HCT116 (cell line): ENCODE results near the gene CDC42BPA.

Experiments
- CEBPB ChIP-seq: IDR thresholded peaks from 2 replicates; pipeline ENCODE4 v1.6.1; 2012; ENCODE audit warnings: low read depth
- EZH2 ChIP-seq: fragments of 200-600 bp; sonication (generic); IDR thresholded peaks from 2 replicates; pipeline ENCODE4 v1.6.1; 2017; ENCODE audit warnings: antibody characterized with exemption, mixed run types
- JUND ChIP-seq: IDR thresholded peaks from 2 replicates; pipeline ENCODE4 v1.6.1; 2012
- POLR2AphosphoS5 ChIP-seq: IDR thresholded peaks from 2 replicates; pipeline ENCODE4 v1.6.1; 2011; ENCODE audit warnings: mild to moderate bottlenecking, low read depth, low read length, moderate library complexity
- SRF ChIP-seq: IDR thresholded peaks from 2 replicates; pipeline ENCODE4 v1.6.1; 2012; ENCODE audit warnings: low read depth
- TCF7L2 ChIP-seq: IDR thresholded peaks from 2 replicates; pipeline ENCODE4 v1.7.0; 2011; ENCODE audit warnings: borderline replicate concordance, inconsistent platforms; ENCODE audit not compliant: insufficient read depth, insufficient read length; ENCODE audit errors: extremely low read depth
- TF ChIP-seq, protein P1 (sequence below), 3 experiments: fragments of 200-600 bp in 1 of 3; sonication (generic) in 1 of 3; IDR thresholded peaks in 2 of 3; conservative IDR thresholded peaks in 1 of 3; 2 replicates each; pipeline ENCODE4 v1.5.1; 2012 to 2017; ENCODE audit warnings: low read depth in 2 of 3, low read length in 2 of 3, antibody characterized with exemption in 1 of 3, borderline replicate concordance in 1 of 3, control low read depth in 1 of 3, mild to moderate bottlenecking in 1 of 3, mixed read lengths in 1 of 3, mixed run types in 1 of 3, moderate library complexity in 1 of 3; ENCODE audit not compliant: insufficient read depth in 1 of 3
- TF ChIP-seq, protein P2 (sequence below): IDR thresholded peaks from 2 replicates; pipeline ENCODE4 v1.6.1; 2012; ENCODE audit warnings: low read depth
- TF ChIP-seq, protein P3 (sequence below): IDR thresholded peaks from 2 replicates; pipeline ENCODE4 v1.6.1; 2011; ENCODE audit warnings: mild to moderate bottlenecking, low read length, moderate library complexity; ENCODE audit not compliant: insufficient replicate concordance; ENCODE audit errors: extremely low read depth

DNA sequence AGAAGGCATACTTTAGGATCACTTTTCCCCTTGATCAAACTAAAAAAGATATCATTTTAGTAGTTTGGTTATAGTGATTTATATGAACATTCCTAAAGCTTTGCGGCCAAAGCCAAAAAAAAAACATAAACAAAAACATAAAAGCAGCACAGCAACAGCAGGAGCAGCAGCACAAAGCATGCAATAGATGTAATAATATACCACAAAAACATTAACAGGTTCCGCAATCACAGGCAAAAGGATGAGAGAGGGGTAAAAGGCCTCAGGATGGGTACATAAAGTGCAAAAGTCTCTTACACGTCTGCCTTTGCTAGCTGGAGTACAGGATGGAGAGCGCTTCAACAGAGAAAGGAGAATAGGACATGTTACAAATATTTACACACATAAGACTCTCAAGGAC is 259.2 kb downstream of the CDC42BPA start:
- TF ChIP-seq POLR2AphosphoS5 (no peak), SRF (no peak), CEBPB (no peak), JUND (no peak), TCF7L2 (no peak), EZH2 (no peak)
- TF ChIP-seq, protein P1, sequence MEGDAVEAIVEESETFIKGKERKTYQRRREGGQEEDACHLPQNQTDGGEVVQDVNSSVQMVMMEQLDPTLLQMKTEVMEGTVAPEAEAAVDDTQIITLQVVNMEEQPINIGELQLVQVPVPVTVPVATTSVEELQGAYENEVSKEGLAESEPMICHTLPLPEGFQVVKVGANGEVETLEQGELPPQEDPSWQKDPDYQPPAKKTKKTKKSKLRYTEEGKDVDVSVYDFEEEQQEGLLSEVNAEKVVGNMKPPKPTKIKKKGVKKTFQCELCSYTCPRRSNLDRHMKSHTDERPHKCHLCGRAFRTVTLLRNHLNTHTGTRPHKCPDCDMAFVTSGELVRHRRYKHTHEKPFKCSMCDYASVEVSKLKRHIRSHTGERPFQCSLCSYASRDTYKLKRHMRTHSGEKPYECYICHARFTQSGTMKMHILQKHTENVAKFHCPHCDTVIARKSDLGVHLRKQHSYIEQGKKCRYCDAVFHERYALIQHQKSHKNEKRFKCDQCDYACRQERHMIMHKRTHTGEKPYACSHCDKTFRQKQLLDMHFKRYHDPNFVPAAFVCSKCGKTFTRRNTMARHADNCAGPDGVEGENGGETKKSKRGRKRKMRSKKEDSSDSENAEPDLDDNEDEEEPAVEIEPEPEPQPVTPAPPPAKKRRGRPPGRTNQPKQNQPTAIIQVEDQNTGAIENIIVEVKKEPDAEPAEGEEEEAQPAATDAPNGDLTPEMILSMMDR (IDR thresholded peaks at IDR 0.05 in 2 of 3, conservative IDR thresholded peaks at IDR 0.05 in 1 of 3; ENCODE audit: borderline replicate concordance in 1 of 3, insufficient read depth in 1 of 3, low read depth in 2 of 3, low read length in 2 of 3): no peak
- TF ChIP-seq, protein P2, sequence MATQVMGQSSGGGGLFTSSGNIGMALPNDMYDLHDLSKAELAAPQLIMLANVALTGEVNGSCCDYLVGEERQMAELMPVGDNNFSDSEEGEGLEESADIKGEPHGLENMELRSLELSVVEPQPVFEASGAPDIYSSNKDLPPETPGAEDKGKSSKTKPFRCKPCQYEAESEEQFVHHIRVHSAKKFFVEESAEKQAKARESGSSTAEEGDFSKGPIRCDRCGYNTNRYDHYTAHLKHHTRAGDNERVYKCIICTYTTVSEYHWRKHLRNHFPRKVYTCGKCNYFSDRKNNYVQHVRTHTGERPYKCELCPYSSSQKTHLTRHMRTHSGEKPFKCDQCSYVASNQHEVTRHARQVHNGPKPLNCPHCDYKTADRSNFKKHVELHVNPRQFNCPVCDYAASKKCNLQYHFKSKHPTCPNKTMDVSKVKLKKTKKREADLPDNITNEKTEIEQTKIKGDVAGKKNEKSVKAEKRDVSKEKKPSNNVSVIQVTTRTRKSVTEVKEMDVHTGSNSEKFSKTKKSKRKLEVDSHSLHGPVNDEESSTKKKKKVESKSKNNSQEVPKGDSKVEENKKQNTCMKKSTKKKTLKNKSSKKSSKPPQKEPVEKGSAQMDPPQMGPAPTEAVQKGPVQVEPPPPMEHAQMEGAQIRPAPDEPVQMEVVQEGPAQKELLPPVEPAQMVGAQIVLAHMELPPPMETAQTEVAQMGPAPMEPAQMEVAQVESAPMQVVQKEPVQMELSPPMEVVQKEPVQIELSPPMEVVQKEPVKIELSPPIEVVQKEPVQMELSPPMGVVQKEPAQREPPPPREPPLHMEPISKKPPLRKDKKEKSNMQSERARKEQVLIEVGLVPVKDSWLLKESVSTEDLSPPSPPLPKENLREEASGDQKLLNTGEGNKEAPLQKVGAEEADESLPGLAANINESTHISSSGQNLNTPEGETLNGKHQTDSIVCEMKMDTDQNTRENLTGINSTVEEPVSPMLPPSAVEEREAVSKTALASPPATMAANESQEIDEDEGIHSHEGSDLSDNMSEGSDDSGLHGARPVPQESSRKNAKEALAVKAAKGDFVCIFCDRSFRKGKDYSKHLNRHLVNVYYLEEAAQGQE: no peak
- TF ChIP-seq, protein P3, sequence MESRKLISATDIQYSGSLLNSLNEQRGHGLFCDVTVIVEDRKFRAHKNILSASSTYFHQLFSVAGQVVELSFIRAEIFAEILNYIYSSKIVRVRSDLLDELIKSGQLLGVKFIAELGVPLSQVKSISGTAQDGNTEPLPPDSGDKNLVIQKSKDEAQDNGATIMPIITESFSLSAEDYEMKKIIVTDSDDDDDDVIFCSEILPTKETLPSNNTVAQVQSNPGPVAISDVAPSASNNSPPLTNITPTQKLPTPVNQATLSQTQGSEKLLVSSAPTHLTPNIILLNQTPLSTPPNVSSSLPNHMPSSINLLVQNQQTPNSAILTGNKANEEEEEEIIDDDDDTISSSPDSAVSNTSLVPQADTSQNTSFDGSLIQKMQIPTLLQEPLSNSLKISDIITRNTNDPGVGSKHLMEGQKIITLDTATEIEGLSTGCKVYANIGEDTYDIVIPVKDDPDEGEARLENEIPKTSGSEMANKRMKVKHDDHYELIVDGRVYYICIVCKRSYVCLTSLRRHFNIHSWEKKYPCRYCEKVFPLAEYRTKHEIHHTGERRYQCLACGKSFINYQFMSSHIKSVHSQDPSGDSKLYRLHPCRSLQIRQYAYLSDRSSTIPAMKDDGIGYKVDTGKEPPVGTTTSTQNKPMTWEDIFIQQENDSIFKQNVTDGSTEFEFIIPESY: no peak
